ENCODE measurements around the gene C6orf62. TPM values are rescaled to one million over a fixed set of nuclear protein-coding genes. Genes with fewer than 3 reads are reported as not detected.
"Not testable (repeated sequence)": the region's sequence is repeated elsewhere in the genome, so short reads cannot be mapped to it uniquely, and the experiment has no call there.

The C6orf62 gene
- total and polyA plus RNA-seq, 8 donors, result 29.5 to 87.1 (median 39.1) TPM

GRCh38 chr6:24752917-24753492, 34.1 kb upstream of the C6orf62 start:
- intact Hi-C loops (cut with DNase I; ENCODE audit: low total_unique reads), result no loop called here
- DNase-seq, result peak in 1 of 2 donors; percentile 13
- peak overlapping the region; percentile 10 to 76 (median 72) for H3K27ac ChIP-seq
- H3K9me3 ChIP-seq, result no peaks in the 10 kb centered on the region
- 31 to 64% (median 56%) methylated on average over 1 of the region's 1 CpG for WGBS, 5 donors
- TF ChIP-seq POLR2A (IDR thresholded peaks at IDR 0.05) (no peak), POLR2AphosphoS5 (IDR thresholded peaks at IDR 0.05) (no peak), CTCF (IDR thresholded peaks at IDR 0.05) (no peak), EP300 (IDR thresholded peaks at IDR 0.05) (no peak)
- H3K4me1 ChIP-seq, result peaks cover 0 to 6% (median 2%) of the 10 kb centered on the region in 4 donors
- no peaks in the 10 kb centered on the region for H3K27me3 ChIP-seq
- H3K36me3 ChIP-seq, result no peaks in the 10 kb centered on the region
- H3K4me3 ChIP-seq, result no peak overlapping the region

- Histone ChIP-seq H3K4me1 (peaks cover 0 to 6% (median 2%) of the 10 kb centered on the region in 4 donors), H3K27ac (peak overlapping the region; percentile 10 to 76 (median 72)), H3K9me3 (no peaks in the 10 kb centered on the region), H3K36me3 (no peaks in the 10 kb centered on the region), H3K4me3 (no peak overlapping the region), H3K27me3 (no peaks in the 10 kb centered on the region)
- intact Hi-C loops (cut with DNase I; ENCODE audit: low total_unique reads), result no loop called here
- TF ChIP-seq POLR2A (IDR thresholded peaks at IDR 0.05) (no peak), POLR2AphosphoS5 (IDR thresholded peaks at IDR 0.05) (peak in 2 of 3 donors; percentile 48 to 63)
- peak; percentile 41 to 67 for DNase-seq
- 24 to 36% (median 31%) methylated on average over 2 of the region's 2 CpGs for WGBS, 5 donors
Observed at GRCh38 chr6:24752503-24752902, 33.5 kb upstream of the C6orf62 start.

GRCh38 chr6:24750878-24751277, 31.9 kb upstream of the C6orf62 start:
- H3K9me3 ChIP-seq; DNase-seq; H3K27ac ChIP-seq; H3K27me3 ChIP-seq; H3K4me1 ChIP-seq; intact Hi-C loops (cut with DNase I; ENCODE audit: low total_unique reads); H3K36me3 ChIP-seq; H3K4me3 ChIP-seq: not testable (repeated sequence)
- 71 to 97% (median 91%) methylated on average over 3 of the region's 3 CpGs for whole genome bisulfite sequencing, 5 donors

- 59 to 82% (median 74%) methylated on average over 3 of the region's 3 CpGs for WGBS, 5 donors
Observed at GRCh38 chr6:24749297-24749696, 30.3 kb upstream of the C6orf62 start.

GRCh38 chr6:24744911-24745310, 26.0 kb upstream of the C6orf62 start:
- Histone ChIP-seq H3K27ac (peak overlapping the region in 1 of 5 donors; percentile 77), H3K36me3 (no peaks in the 10 kb centered on the region), H3K9me3 (no peaks in the 10 kb centered on the region), H3K27me3 (no peaks in the 10 kb centered on the region), H3K4me1 (peaks cover 0 to 16% (median 0%) of the 10 kb centered on the region in 4 donors), H3K4me3 (no peak overlapping the region)
- no peak for DNase-seq
- 73 to 89% (median 81%) methylated on average over 5 of the region's 5 CpGs for WGBS, 5 donors
- TF ChIP-seq POLR2A (IDR thresholded peaks at IDR 0.05) (no peak), CTCF (IDR thresholded peaks at IDR 0.05) (no peak), EP300 (IDR thresholded peaks at IDR 0.05) (no peak), POLR2AphosphoS5 (IDR thresholded peaks at IDR 0.05) (no peak)
- intact Hi-C loops (cut with DNase I; ENCODE audit: low total_unique reads), result no loop called here

More at GRCh38 chr6:24749297-24749696, 30.3 kb upstream of the C6orf62 start:
- H3K36me3 ChIP-seq, result no peaks in the 10 kb centered on the region
- H3K27me3 ChIP-seq, result no peaks in the 10 kb centered on the region
- H3K4me3 ChIP-seq, result no peak overlapping the region
- peak overlapping the region in 2 of 5 donors; percentile 44 to 45 for H3K27ac ChIP-seq
- H3K4me1 ChIP-seq, result peaks cover 0 to 6% (median 2%) of the 10 kb centered on the region in 4 donors
- no peak for DNase-seq
- no peaks in the 10 kb centered on the region for H3K9me3 ChIP-seq
- TF ChIP-seq EP300 (IDR thresholded peaks at IDR 0.05) (no peak), CTCF (IDR thresholded peaks at IDR 0.05) (no peak), POLR2AphosphoS5 (IDR thresholded peaks at IDR 0.05) (no peak)
- intact Hi-C loops (cut with DNase I; ENCODE audit: low total_unique reads), result no loop called here

All from stomach (tissue), 9 donors.